OCI-LY1 (cell line): ENCODE measurements around the gene FNDC11.
"Not testable (repeated sequence)": the region's sequence is repeated elsewhere in the genome, so short reads cannot be mapped to it uniquely, and the experiment has no call there.

Source experiments
- H2AFZ ChIP-seq: fragments of 200-600 bp; sonication (generic), shearing (Covaris generic); 2 replicates; pipeline ENCODE4 v1.6.0; 2014; ENCODE audit warnings: antibody characterized with exemption, mild to moderate bottlenecking, low read length
- H3F3A ChIP-seq: fragments of 200-600 bp; sonication (generic), shearing (Covaris generic); 2 replicates; pipeline ENCODE4 v1.6.0; 2014; ENCODE audit warnings: mild to moderate bottlenecking, antibody characterized with exemption, low read length, moderate library complexity; ENCODE audit not compliant: insufficient read depth
- H3K27ac ChIP-seq: fragments of 200-600 bp; sonication (generic); 2 replicates; pipeline ENCODE4 v1.5.1; 2014; ENCODE audit warnings: low read length, mixed run types, mild to moderate bottlenecking, low read depth; ENCODE audit not compliant: poor library complexity, severe bottlenecking
- H3K27me3 ChIP-seq: fragments of 200-600 bp; sonication (generic); 2 replicates; pipeline ENCODE4 v1.6.0; 2014; ENCODE audit warnings: antibody characterized with exemption, mild to moderate bottlenecking, low read length, moderate library complexity; ENCODE audit not compliant: insufficient read depth
- H3K36me3 ChIP-seq: fragments of 200-600 bp; sonication (generic); 2 replicates; pipeline ENCODE4 v1.6.1; 2014; ENCODE audit warnings: mild to moderate bottlenecking, antibody characterized with exemption, low read length, moderate library complexity, mixed read lengths; ENCODE audit not compliant: insufficient read depth
- H3K4me1 ChIP-seq: fragments of 200-600 bp; sonication (generic); 2 replicates; pipeline ENCODE4 v1.5.1; 2014; ENCODE audit warnings: mild to moderate bottlenecking, low read length, moderate library complexity; ENCODE audit not compliant: insufficient read depth, severe bottlenecking
- H3K4me2 ChIP-seq: fragments of 200-600 bp; sonication (generic), shearing (Covaris generic); 2 replicates; pipeline ENCODE4 v1.6.1; 2014; ENCODE audit warnings: low read length
- H3K4me3 ChIP-seq: fragments of 200-600 bp; sonication (generic); 2 replicates; pipeline ENCODE4 v1.5.1; 2014; ENCODE audit warnings: low read length, low read depth, mild to moderate bottlenecking, mixed read lengths; ENCODE audit not compliant: poor library complexity, severe bottlenecking
- H3K79me2 ChIP-seq: fragments of 200-600 bp; shearing (Covaris generic); 2 replicates; pipeline ENCODE4 v1.6.1; 2016; ENCODE audit warnings: mixed run types, low read length, mixed read lengths; ENCODE audit not compliant: insufficient read depth
- H3K9ac ChIP-seq: fragments of 200-600 bp; sonication (generic), shearing (Covaris generic); 2 replicates; pipeline ENCODE4 v1.6.1; 2014; ENCODE audit warnings: mild to moderate bottlenecking, low read length, mixed read lengths
- H3K9me2 ChIP-seq: fragments of 200-600 bp; sonication (generic), shearing (Covaris generic); 2 replicates; pipeline ENCODE4 v1.6.1; 2014; ENCODE audit warnings: low read depth, mild to moderate bottlenecking, low read length, mixed read lengths
- H3K9me3 ChIP-seq: fragments of 200-600 bp; shearing (Covaris generic); 2 replicates; pipeline ENCODE4 v1.6.1; 2014; ENCODE audit warnings: low read length, mixed read lengths
- H4K20me1 ChIP-seq: fragments of 200-600 bp; sonication (generic), shearing (Covaris generic); 2 replicates; pipeline ENCODE4 v1.6.0; 2016; ENCODE audit warnings: mild to moderate bottlenecking, low read length; ENCODE audit not compliant: insufficient read depth
- CTCF ChIP-seq: fragments of 200-600 bp; sonication (generic), shearing (Covaris generic); IDR thresholded peaks from 2 replicates; pipeline ENCODE4 v1.5.1; 2017; ENCODE audit warnings: mild to moderate bottlenecking, antibody characterized with exemption, low read length, moderate library complexity, mixed read lengths
- EZH2 ChIP-seq: fragments of 200-600 bp; sonication (generic), shearing (Covaris generic); IDR thresholded peaks from 2 replicates; pipeline ENCODE4 v1.8.0; 2017; ENCODE audit warnings: borderline replicate concordance, mixed run types, mild to moderate bottlenecking, antibody characterized with exemption, low read length, moderate library complexity, mixed read lengths

Gene FNDC11

GRCh38 chr20:63558804-63559484 is 5.0 kb downstream of the FNDC11 start:
- H3K4me1 ChIP-seq: peaks cover 3% of the 10 kb centered on the region

GRCh38 chr20:63559485-63560332 is 5.8 kb downstream of the FNDC11 start:
- not testable (repeated sequence) for H3K9ac ChIP-seq, H3K27ac ChIP-seq, H3K9me3 ChIP-seq, H3K4me3 ChIP-seq, H4K20me1 ChIP-seq, H3K9me2 ChIP-seq, H3K4me2 ChIP-seq, H3K4me1 ChIP-seq, H2AFZ ChIP-seq, H3K36me3 ChIP-seq, H3F3A ChIP-seq, H3K79me2 ChIP-seq, H3K27me3 ChIP-seq

More at GRCh38 chr20:63558804-63559484, 5.0 kb downstream of the FNDC11 start:
- Histone ChIP-seq H3K9ac (no peak overlapping the region), H3F3A (no peaks in the 10 kb centered on the region), H3K4me2 (no peak overlapping the region), H3K79me2 (no peaks in the 10 kb centered on the region), H3K4me3 (no peak overlapping the region), H3K9me2 (no peaks in the 10 kb centered on the region), H3K27ac (no peak overlapping the region), H3K27me3 (peaks cover 10% of the 10 kb centered on the region; the same call in 1 of the 2 replicates), H2AFZ (no peak overlapping the region), H3K9me3 (no peaks in the 10 kb centered on the region), H4K20me1 (no peaks in the 10 kb centered on the region), H3K36me3 (no peaks in the 10 kb centered on the region)
- TF ChIP-seq CTCF: no peak
- no peak for TF ChIP-seq EZH2

GRCh38 chr20:63560333-63560805 is 6.4 kb downstream of the FNDC11 start:
- Histone ChIP-seq H3K4me2 (no peak overlapping the region), H3F3A (no peaks in the 10 kb centered on the region), H3K36me3 (no peaks in the 10 kb centered on the region), H3K9me3 (no peaks in the 10 kb centered on the region), H2AFZ (no peak overlapping the region), H3K27ac (no peak overlapping the region), H3K79me2 (no peaks in the 10 kb centered on the region), H3K4me3 (no peak overlapping the region), H3K9me2 (no peaks in the 10 kb centered on the region), H3K4me1 (no peaks in the 10 kb centered on the region), H4K20me1 (no peaks in the 10 kb centered on the region), H3K9ac (no peak overlapping the region), H3K27me3 (0 out of 2 replicates have a peak, but pooled peaks cover 10% of the 10 kb centered on the region)
- TF ChIP-seq CTCF (no peak), EZH2 (no peak)
